D721Med (cell line): Measurements from ENCODE around the gene ARHGAP29.

ENCODE experiments used
- DNase-seq: peaks from one replicate; pipeline ENCODE4 v3.0.0; 2011; ENCODE audit warnings: low spot score; ENCODE audit not compliant: insufficient read length
- FAIRE-seq: peaks from 2 replicates; lab custom pipeline; 2011; peaks lifted over from hg19 to GRCh38; lab: Jason Lieb, UNC
- CTCF ChIP-seq: IDR thresholded peaks from 2 replicates; pipeline ENCODE4 v1.5.1; 2012; ENCODE audit warnings: mild to moderate bottlenecking, control low read depth; ENCODE audit not compliant: insufficient read depth; ENCODE audit errors: missing control alignments

ARHGAP29 gene

GRCh38 chr1:94237291-94238226 is at the start of gene ARHGAP29:
TSS of gene ARHGAP29 (minus strand) at chr1:94237584. CDS start at chr1:94231611, 5,973 bp downstream.
- DNase-seq (peak; percentile 50), FAIRE-seq (no peak)
- no peak for TF ChIP-seq CTCF

- FAIRE-seq (no peak), DNase-seq (no peak)
- TF ChIP-seq CTCF: no peak
Observed at GRCh38 chr1:94286864-94287437, 49.6 kb upstream of the ARHGAP29 start.

GRCh38 chr1:94285031-94285654 is 47.8 kb upstream of the ARHGAP29 start:
- no peak for TF ChIP-seq CTCF
- FAIRE-seq (no peak), DNase-seq (no peak)

GRCh38 chr1:94284476-94284875 is 47.1 kb upstream of the ARHGAP29 start:
- TF ChIP-seq CTCF: no peak
- DNase-seq (no peak), FAIRE-seq (no peak)

GRCh38 chr1:94283462-94283861 is 46.1 kb upstream of the ARHGAP29 start:
- DNase-seq (no peak), FAIRE-seq (no peak)
- no peak for TF ChIP-seq CTCF

- no peak for FAIRE-seq
Observed at GRCh38 chr1:94282143-94282711, 44.8 kb upstream of the ARHGAP29 start.

More at GRCh38 chr1:94282143-94282711, 44.8 kb upstream of the ARHGAP29 start:
- TF ChIP-seq CTCF: no peak
- DNase-seq: no peak
